Brain microvascular endothelial cell (primary cell): ENCODE data around the gene GRSF1.

Experiments used
- DNase-seq: peaks from one replicate; pipeline ENCODE4 v3.0.0-alpha.2; 2020
- H3K27ac ChIP-seq: fragments of 250-450 bp; sonication (Bioruptor Pico); 2 replicates; pipeline ENCODE4 v1.5.1; 2020; ENCODE audit warnings: mild to moderate bottlenecking, moderate library complexity
- H3K27me3 ChIP-seq: fragments of 250-450 bp; sonication (Bioruptor Pico); replicated peaks from 2 replicates; pipeline ENCODE4 v1.5.1; 2020; ENCODE audit warnings: mild to moderate bottlenecking
- H3K36me3 ChIP-seq: fragments of 250-450 bp; sonication (Bioruptor Pico); replicated peaks from 2 replicates; pipeline ENCODE4 v1.5.1; 2020; ENCODE audit warnings: mild to moderate bottlenecking
- H3K4me3 ChIP-seq: 2 replicates; pipeline ENCODE4 v1.5.1; 2011; ENCODE audit warnings: low read depth, mild to moderate bottlenecking, control low read depth, low read length, moderate library complexity
- CTCF ChIP-seq: IDR thresholded peaks from 2 replicates; pipeline ENCODE4 v1.5.1; 2011; ENCODE audit warnings: low read depth, mild to moderate bottlenecking, moderate library complexity, low read length, control low read depth, inconsistent platforms; ENCODE audit errors: missing control alignments
- in situ Hi-C: cut with HindIII; loops from 2 replicates; pipeline ENCODE4 v1.10.0; 2017; ENCODE audit warnings: low sequenced_read_pairs, low pct_ligation_motif_present

The GRSF1 gene

GRCh38 chr4:70838666-70839588 lies 763 bp downstream of the GRSF1 start:
- peak; percentile 39 for DNase-seq
- TF ChIP-seq CTCF, result no peak
- peak overlapping the region; percentile 75 for H3K27ac ChIP-seq
- peaks cover 14% of the 10 kb centered on the region for H3K36me3 ChIP-seq
- H3K4me3 ChIP-seq, result peak overlapping the region; percentile 98
- in situ Hi-C loops, result no loop called here
- no peaks in the 10 kb centered on the region for H3K27me3 ChIP-seq

- Histone ChIP-seq H3K36me3 (peaks cover 16% of the 10 kb centered on the region), H3K4me3 (peak overlapping the region; percentile 98), H3K27me3 (no peaks in the 10 kb centered on the region), H3K27ac (peak overlapping the region; percentile 75)
- in situ Hi-C loops, result no loop called here
- no peak for DNase-seq
- no peak for TF ChIP-seq CTCF
Measured at GRCh38 chr4:70838204-70838603, 1.5 kb downstream of the GRSF1 start.

GRCh38 chr4:70836081-70836480 lies 3.6 kb downstream of the GRSF1 start:
- Histone ChIP-seq H3K4me3 (no peak overlapping the region), H3K36me3 (peaks cover 33% of the 10 kb centered on the region), H3K27ac (no peak overlapping the region), H3K27me3 (no peaks in the 10 kb centered on the region)
- in situ Hi-C loops, result no loop called here
- no peak for DNase-seq
- TF ChIP-seq CTCF, result no peak

- Histone ChIP-seq H3K27ac (no peak overlapping the region), H3K27me3 (no peaks in the 10 kb centered on the region), H3K4me3 (no peak overlapping the region), H3K36me3 (peaks cover 54% of the 10 kb centered on the region)
- DNase-seq, result no peak
- no peak for TF ChIP-seq CTCF
- in situ Hi-C loops, result no loop called here
Measured at GRCh38 chr4:70833675-70834074, 6.0 kb downstream of the GRSF1 start.

GRCh38 chr4:70831293-70831692 lies 8.4 kb downstream of the GRSF1 start:
- H3K27me3 ChIP-seq, result no peaks in the 10 kb centered on the region
- no peak overlapping the region for H3K27ac ChIP-seq
- peaks cover 71% of the 10 kb centered on the region for H3K36me3 ChIP-seq
- DNase-seq, result no peak
- H3K4me3 ChIP-seq, result no peak overlapping the region
- in situ Hi-C loops, result no loop called here
- TF ChIP-seq CTCF, result no peak
